ENCODE results near the gene TM2D3. TPM values are rescaled to one million over a fixed set of nuclear protein-coding genes. Genes with fewer than 3 reads are reported as not detected.

Gene TM2D3
- total and polyA plus RNA-seq, 2 of the 8 experiments (the other 6 are each of a cell fraction or from before 2014, with no cell fraction given): 26.4 to 28.0 TPM

- TF ChIP-seq E2F6 (IDR thresholded peaks at IDR 0.05): no peak
- no peak for TF ChIP-seq CBX5 (IDR thresholded peaks at IDR 0.05; ENCODE audit: low read depth, low read length)
- TF ChIP-seq GABPA (IDR thresholded peaks at IDR 0.05; ENCODE audit: borderline replicate concordance, insufficient read depth, low read length): no peak
- TF ChIP-seq JUND (IDR thresholded peaks at IDR 0.05; ENCODE audit: low read length): no peak
- no peak for TF ChIP-seq NANOG (IDR thresholded peaks at IDR 0.05; ENCODE audit: insufficient read depth, low read depth, low read length, poor library complexity, severe bottlenecking)
- TF ChIP-seq ASH2L (IDR thresholded peaks at IDR 0.05; ENCODE audit: low read length): no peak
- TF ChIP-seq BCL11A (IDR thresholded peaks at IDR 0.05; ENCODE audit: low read depth in 2 of 2, low read length in 2 of 2): no peak
These were observed 54.7 kb downstream of the TM2D3 start (continued) for GRCh38 chr15:101597360-101597928.
